ENCODE data around the gene CCNL2. TPM values are rescaled to one million over a fixed set of nuclear protein-coding genes. Genes with fewer than 3 reads are reported as not detected.
A peak's percentile ranks its signal among the peaks of the same experiment; 100 is the strongest.

CCNL2 gene
- total and polyA plus RNA-seq, 2 of the 13 experiments (the other 11 are each of a cell fraction or from before 2014, with no cell fraction given): 105 to 340 TPM

DNA sequence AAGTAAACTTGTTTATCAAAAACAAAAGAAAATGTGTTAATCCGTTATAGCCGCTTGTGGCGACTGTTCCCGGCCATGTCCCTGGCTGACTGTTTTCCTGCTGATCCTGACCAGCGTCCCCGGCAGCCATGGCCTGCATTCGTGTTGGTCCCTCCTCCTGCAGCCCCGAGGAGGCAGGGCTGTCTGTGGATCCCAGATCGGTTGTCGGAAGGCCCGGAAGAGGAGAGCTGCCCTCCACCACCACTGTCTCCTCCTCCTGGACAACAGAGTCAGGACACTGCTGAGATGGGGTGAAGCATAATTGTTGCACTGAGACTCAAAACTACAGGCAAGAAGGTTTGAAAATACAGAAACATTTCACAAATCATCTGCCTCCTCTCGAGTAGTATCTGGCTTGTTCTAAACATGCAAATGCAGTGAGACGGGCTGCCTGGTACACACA, 37.1 kb downstream of the CCNL2 start (continued):
- TF ChIP-seq, protein P1, sequence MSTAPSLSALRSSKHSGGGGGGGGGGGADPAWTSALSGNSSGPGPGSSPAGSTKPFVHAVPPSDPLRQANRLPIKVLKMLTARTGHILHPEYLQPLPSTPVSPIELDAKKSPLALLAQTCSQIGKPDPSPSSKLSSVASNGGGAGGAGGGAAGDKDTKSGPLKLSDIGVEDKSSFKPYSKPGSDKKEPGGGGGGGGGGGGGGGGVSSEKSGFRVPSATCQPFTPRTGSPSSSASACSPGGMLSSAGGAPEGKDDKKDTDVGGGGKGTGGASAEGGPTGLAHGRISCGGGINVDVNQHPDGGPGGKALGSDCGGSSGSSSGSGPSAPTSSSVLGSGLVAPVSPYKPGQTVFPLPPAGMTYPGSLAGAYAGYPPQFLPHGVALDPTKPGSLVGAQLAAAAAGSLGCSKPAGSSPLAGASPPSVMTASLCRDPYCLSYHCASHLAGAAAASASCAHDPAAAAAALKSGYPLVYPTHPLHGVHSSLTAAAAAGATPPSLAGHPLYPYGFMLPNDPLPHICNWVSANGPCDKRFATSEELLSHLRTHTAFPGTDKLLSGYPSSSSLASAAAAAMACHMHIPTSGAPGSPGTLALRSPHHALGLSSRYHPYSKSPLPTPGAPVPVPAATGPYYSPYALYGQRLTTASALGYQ (CRISPR knock-in tag; IDR thresholded peaks at IDR 0.05): no peak
- 0 out of 2 replicates have a peak, but pooled peaks have one; percentile 24 for TF ChIP-seq NFYC (CRISPR knock-in tag; IDR thresholded peaks at IDR 0.05)
- TF ChIP-seq, protein P2, sequence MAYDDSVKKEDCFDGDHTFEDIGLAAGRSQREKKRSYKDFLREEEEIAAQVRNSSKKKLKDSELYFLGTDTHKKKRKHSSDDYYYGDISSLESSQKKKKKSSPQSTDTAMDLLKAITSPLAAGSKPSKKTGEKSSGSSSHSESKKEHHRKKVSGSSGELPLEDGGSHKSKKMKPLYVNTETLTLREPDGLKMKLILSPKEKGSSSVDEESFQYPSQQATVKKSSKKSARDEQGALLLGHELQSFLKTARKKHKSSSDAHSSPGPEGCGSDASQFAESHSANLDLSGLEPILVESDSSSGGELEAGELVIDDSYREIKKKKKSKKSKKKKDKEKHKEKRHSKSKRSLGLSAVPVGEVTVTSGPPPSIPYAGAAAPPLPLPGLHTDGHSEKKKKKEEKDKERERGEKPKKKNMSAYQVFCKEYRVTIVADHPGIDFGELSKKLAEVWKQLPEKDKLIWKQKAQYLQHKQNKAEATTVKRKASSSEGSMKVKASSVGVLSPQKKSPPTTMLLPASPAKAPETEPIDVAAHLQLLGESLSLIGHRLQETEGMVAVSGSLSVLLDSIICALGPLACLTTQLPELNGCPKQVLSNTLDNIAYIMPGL (CRISPR knock-in tag; IDR thresholded peaks at IDR 0.05; ENCODE audit: borderline replicate concordance in 1 of 2, low read depth in 1 of 2): peak; percentile 62 to 63; a peak in 3 of 4 replicates
- TF ChIP-seq ARNTL (CRISPR knock-in tag; IDR thresholded peaks at IDR 0.05): 0 out of 2 replicates have a peak, but pooled peaks have one; percentile 32
- TF ChIP-seq ZBTB20 (CRISPR knock-in tag; IDR thresholded peaks at IDR 0.05; ENCODE audit: borderline replicate concordance, low read depth): no peak
- no peak for TF ChIP-seq ZNF136 (CRISPR knock-in tag; IDR thresholded peaks at IDR 0.05; ENCODE audit: low read depth)
- TF ChIP-seq ZNF205 (CRISPR knock-in tag; IDR thresholded peaks at IDR 0.05): no peak
- TF ChIP-seq TARDBP (CRISPR knock-in tag; IDR thresholded peaks at IDR 0.05): 0 out of 2 replicates have a peak, but pooled peaks have one; percentile 34
- TF ChIP-seq SAP130 (CRISPR knock-in tag; IDR thresholded peaks at IDR 0.05; ENCODE audit: low read depth): peak; percentile 73
- no peak for TF ChIP-seq PPARG (CRISPR knock-in tag; conservative IDR thresholded peaks at IDR 0.05)
- TF ChIP-seq TAF1 (CRISPR knock-in tag; IDR thresholded peaks at IDR 0.05): peak; percentile 63; the same call in 1 of the 2 replicates
- no peak for TF ChIP-seq NFE2 (CRISPR knock-in tag; IDR thresholded peaks at IDR 0.05)
- TF ChIP-seq FLYWCH1 (CRISPR knock-in tag; IDR thresholded peaks at IDR 0.05): no peak
- TF ChIP-seq ZFP41 (CRISPR knock-in tag; IDR thresholded peaks at IDR 0.05; ENCODE audit: borderline replicate concordance): no peak
- TF ChIP-seq, protein P3, sequence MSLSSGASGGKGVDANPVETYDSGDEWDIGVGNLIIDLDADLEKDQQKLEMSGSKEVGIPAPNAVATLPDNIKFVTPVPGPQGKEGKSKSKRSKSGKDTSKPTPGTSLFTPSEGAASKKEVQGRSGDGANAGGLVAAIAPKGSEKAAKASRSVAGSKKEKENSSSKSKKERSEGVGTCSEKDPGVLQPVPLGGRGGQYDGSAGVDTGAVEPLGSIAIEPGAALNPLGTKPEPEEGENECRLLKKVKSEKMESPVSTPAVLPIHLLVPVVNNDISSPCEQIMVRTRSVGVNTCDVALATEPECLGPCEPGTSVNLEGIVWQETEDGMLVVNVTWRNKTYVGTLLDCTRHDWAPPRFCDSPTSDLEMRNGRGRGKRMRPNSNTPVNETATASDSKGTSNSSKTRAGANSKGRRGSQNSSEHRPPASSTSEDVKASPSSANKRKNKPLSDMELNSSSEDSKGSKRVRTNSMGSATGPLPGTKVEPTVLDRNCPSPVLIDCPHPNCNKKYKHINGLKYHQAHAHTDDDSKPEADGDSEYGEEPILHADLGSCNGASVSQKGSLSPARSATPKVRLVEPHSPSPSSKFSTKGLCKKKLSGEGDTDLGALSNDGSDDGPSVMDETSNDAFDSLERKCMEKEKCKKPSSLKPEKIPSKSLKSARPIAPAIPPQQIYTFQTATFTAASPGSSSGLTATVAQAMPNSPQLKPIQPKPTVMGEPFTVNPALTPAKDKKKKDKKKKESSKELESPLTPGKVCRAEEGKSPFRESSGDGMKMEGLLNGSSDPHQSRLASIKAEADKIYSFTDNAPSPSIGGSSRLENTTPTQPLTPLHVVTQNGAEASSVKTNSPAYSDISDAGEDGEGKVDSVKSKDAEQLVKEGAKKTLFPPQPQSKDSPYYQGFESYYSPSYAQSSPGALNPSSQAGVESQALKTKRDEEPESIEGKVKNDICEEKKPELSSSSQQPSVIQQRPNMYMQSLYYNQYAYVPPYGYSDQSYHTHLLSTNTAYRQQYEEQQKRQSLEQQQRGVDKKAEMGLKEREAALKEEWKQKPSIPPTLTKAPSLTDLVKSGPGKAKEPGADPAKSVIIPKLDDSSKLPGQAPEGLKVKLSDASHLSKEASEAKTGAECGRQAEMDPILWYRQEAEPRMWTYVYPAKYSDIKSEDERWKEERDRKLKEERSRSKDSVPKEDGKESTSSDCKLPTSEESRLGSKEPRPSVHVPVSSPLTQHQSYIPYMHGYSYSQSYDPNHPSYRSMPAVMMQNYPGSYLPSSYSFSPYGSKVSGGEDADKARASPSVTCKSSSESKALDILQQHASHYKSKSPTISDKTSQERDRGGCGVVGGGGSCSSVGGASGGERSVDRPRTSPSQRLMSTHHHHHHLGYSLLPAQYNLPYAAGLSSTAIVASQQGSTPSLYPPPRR (CRISPR knock-in tag; IDR thresholded peaks at IDR 0.05; ENCODE audit: borderline replicate concordance): no peak
- no peak for TF ChIP-seq ZNF761 (CRISPR knock-in tag; conservative IDR thresholded peaks at IDR 0.05)
- TF ChIP-seq, protein P4, sequence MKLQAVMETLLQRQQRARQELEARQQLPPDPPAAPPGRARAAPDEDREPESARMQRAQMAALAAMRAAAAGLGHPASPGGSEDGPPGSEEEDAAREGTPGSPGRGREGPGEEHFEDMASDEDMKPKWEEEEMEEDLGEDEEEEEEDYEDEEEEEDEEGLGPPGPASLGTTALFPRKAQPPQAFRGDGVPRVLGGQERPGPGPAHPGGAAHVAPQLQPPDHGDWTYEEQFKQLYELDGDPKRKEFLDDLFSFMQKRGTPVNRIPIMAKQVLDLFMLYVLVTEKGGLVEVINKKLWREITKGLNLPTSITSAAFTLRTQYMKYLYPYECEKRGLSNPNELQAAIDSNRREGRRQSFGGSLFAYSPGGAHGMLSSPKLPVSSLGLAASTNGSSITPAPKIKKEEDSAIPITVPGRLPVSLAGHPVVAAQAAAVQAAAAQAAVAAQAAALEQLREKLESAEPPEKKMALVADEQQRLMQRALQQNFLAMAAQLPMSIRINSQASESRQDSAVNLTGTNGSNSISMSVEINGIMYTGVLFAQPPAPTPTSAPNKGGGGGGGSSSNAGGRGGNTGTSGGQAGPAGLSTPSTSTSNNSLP (IDR thresholded peaks at IDR 0.05; ENCODE audit: low read depth, low read length): no peak
- TF ChIP-seq LCORL (IDR thresholded peaks at IDR 0.05): no peak
- TF ChIP-seq LCORL (CRISPR knock-in tag; IDR thresholded peaks at IDR 0.05): peak; percentile 14; the same call in 1 of the 2 replicates
